Glomerular endothelial cell (primary cell): ENCODE data around the gene RNF8. TPM values are rescaled to one million over a fixed set of nuclear protein-coding genes. Genes with fewer than 3 reads are reported as not detected.
"Not testable (repeated sequence)": the region's sequence is repeated elsewhere in the genome, so short reads cannot be mapped to it uniquely, and the experiment has no call there.

Source experiments
- DNase-seq: peaks from one replicate; pipeline ENCODE4 v3.0.0-alpha.2; 2011; ENCODE audit warnings: low read depth, low spot score; ENCODE audit errors: extremely low read depth
- total RNA-seq: library from RNA; depleted of rRNA; stranded (reverse); fragments of >200 nt; gene quantifications from 2 replicates; pipeline ENCODE4 v1.2.3, GENCODE V29; 2015

RNF8 gene
- total RNA-seq, 1 donor from 2014 or later: 20.2 TPM

DNA sequence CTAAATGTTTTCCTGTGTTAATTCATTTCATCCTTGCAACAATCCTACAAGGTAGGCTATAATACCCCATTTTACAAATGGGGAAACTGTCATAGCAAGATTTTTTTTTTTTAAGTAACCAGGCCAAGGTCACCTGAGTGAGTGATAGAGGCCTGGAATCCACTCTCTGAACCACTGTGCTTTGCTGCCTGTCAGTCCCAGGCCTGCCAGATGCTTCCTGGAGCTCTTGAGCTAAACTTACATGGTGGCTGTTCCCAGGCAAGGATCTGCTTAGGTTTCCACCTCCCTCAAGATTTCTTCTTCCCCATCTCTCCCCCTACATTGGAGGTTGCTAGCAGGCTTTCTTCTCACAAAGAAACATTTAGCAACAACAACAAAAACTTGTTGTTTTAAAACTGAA lies 32.7 kb upstream of the RNF8 start:
- DNase-seq: no peak

DNA sequence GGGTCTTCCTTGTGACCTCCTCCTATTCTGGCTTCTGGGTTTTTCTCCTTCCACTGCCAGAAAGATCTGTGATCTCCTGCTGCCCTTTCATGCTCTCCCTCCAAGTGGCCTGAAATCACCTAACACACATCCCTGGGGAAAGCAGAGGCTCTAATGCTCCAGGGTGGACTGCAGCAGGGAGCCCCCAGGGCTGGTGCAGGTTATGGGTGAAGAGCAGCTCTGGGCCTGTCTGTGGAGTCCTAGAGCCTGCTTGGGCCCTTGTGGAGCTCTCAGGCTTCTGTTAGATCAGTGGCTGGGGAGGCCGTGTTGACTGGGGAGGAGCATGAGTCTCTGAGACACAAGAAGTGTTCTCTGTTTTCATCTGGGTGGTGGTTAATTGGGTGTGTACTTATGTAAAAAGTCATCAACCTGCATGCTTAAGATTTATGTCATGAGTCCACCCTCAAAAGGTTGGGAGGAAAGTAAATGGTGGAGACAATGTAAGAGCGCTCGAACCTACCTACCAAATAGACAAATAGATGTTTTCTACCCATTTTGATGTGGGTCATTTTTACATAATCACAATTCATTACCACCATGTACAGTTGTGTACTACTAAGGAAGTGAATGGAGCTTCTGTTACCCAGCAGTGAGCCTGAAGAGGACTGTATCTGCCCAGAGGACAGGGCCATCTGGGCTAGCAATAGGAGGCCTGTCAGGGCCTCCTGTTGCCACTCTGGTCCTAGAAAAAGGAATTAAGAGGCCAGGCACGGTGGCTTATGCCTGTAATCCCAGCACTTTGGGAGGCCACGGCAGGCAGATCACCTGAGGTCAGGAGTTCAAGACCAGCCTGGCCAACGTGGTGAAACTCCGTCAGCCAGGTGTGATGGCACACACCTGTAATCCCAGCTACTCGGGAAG lies 32.0 kb upstream of the RNF8 start:
- DNase-seq: no peak

DNA sequence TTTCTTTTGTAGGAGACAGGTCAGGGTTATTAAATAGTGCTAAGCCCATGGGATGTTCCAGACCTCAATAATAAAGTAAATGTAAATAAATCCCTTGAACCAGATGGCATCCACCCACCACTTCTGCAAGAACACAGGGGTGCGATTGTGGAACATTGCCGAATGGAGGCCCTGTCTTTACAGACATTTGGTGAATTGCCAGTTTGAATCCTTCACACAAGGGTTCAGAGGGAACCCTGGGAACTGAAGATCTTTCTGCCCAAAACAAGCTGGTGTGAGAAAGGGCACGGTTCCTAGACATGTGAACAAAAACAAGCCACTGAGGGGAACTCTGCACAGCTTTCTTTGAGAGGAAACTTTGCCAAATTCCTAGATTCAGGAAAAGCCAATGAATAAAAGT lies 30.2 kb upstream of the RNF8 start:
- DNase-seq: no peak

DNA sequence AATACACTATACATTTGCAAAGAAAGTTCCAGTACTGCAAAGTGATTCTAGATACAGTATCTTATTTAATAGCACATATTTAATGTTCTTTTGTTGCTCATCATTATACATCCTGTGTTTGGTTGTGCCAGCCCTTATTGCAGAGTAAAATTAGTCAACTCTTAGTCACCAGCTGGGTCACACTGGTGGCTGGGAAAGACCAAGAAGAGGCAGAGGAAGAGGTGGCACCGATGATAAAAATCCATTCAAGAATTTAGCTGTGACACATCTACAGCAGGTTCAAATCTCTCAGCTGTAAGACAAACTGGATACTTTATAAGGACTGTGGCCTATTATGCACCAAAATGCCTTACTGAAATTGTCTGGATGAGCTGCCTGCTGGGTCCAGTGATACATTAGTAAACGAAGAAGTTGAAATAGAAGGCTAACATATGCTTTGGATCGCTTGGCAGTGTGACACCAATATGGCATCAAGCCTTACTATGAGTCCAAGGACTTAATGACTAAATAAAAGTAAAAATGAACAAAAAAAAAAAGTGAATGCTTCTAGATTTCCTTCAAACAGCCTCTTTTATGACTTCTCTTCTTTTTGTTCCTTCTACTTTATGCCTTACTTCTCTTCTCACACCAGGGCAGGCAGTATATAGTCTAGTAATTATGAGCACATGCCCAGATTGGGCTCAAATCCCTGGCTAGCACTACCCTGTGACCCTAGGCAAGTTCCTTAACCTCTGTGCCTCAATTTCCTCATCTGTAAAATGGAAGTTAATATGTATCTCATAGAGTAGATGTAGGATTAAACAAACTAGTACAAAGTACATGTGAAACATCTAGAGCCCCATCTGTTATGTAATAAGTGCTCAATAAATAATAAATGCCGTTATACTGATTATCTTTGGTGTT lies 29.4 kb upstream of the RNF8 start:
- DNase-seq: no peak

DNA sequence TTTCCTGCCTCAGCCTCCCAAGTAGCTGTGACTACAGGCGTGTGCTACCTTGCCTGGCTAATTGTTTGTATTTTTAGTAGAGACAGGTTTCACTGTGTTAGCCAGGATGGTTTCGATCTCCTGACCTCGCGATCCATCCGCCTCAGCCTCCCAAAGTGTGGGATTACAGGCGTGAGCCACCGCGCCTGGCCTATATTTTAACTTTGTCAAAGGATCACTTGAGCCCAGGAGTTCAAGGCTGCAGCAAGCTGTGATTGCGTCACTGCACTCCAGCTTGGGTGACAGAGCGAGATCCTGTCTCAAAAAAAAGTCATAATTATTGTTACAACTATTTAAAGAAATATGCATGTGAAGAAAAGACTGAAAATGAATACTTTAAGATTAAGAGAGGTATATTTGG lies 23.4 kb upstream of the RNF8 start:
- DNase-seq: not testable (repeated sequence)

DNA sequence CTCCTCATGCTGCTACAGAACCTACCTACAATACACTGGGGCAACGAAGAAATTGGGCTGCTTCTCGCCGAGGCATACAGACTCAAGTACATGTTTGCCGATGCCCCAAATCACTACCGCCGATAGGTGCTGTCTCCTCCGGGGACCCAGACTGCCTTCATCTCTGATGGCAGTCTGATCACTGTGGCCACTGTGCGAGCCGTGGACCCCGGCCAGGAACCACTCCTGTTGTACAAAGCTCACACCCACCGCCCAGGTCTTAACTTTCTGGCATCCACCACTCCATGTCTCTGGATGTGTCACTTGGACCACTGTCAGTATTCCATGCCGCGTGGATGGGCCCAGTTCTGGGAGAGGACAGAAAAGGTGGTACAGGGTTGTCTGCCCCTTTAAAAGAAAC lies 22.7 kb upstream of the RNF8 start:
- DNase-seq: no peak

DNA sequence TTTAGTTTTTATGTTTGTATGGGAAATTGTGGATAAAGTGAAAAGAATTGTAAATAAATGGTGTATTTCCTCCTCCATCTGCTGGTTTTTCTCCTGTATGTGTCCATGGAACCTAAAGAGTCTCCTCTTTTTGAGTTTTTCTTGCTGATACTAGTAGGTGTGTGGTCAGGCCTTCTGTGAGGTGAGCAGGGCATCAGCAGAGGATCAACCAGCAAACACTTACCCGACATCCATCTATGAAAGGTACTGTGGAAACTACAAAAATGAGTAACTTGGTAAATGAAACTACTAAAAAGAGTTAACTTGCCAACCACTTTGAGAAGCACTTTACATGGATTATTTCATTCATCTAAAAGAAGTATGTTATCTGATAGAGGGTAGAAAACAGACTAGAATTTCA lies 20.9 kb upstream of the RNF8 start:
- DNase-seq: no peak

DNA sequence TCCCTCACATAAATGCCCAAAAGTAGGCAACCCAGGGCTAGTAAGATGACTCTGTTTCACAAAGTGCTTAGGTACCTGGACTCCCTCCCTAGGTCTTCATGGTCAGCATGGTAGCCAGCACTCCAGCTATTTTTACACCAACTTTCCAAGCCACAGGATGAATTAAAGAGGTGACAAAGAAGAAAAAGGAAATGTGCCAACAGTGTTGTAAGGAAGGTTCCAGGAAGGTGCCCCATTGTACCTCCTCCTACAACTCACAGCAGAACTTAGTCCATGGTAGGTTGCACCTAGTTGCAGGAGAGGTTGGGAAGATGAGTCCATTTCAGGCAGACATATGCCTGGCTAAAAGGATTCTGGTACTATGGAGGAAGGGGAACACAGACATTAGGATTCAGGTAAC lies 19.7 kb upstream of the RNF8 start:
- DNase-seq: no peak

DNA sequence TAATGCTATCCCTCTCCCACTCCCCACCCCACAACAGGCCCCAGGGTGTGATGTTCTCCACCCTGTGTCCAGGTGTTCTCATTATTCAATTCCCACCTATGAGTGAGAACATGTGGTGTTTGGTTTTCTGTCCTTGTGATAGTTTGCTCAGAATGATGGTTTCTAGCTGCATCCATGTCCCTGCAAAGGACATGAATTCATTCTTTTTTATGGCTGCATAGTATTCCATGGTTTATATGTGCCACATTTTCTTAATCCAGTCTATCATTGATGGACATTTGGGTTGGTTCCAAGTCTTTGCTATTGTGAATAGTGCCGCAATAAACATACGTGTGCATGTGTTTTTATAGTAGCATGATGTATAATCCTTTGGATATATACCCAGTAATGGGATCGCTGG lies 15.5 kb upstream of the RNF8 start:
- not testable (repeated sequence) for DNase-seq

DNA sequence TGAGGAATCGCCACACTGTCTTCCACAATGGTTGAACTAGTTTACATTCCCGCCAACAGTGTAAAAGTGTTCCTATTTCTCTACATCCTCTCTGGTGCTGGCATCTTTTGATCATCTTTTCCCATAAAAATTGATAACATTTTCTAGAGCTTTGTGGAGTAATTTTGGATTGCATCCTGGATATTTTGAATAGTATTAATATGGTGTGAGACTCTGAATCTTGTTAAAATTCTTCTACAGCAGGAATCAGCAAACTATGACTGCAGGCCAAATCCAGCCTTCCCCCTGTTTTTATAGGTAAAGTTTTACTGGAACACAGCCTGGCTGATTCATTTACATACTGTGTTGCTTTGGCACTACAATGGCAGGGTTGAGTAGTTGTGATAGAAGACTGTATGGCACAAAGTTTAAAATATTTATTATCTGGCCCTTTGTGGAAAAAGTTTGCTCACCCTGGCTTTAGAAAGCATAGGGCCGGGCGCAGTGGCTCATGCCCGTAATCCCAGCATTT lies 15.0 kb upstream of the RNF8 start:
- DNase-seq: no peak

DNA sequence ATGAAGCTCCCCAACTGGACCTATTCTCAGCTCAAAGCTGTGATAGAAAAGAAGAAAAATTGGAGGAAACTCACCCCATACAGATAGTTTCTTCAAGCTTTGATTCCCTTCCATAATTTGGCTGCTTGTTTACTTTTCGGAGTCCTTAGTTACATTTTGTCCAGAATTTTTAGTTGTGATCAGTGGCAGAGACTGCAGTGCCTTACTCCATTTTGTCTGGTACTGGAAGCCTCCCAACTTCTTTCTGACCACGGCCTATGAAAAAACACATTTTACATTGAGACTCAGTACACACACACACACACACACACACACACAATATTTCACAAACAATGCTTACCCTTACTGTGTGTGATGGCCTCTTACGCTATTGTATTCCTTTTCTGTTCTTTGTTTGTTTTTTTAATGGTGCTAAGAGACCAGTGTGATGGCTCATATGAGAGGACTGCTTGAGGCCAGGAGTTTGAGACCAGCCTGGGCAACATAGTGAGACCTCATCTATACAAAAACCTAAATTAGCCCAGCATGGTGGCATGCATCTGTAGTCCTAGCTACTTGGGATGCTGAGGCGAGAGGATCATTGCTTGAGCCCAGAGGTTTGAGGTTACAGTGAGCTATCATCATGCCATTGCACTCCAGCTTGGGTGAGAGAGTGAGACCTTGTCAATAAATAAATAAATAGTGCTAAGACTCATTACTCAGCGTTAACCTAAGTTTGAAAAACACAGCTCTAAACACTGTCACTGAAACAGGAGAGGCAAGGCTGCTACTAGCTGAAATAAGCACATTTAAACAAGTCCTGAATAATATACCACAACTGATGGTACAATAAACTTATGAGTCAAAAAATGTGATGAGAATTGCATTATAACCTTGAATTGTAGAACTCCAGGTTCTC lies 13.8 kb upstream of the RNF8 start:
- DNase-seq: no peak

DNA sequence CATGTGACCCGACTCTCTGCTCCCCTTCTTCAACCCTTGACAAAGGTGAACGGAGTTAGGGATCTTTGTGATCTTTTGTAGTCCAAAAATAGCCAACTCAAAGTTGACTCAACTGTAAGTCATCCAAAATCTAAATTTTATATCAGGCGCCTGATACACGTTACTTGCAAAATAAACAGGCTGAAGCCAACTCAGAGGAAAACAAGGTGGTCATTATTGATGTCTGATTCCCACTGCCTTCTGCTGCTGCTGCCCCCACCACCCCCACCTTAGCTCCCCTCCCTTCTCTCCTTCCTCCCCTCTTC lies 13.2 kb upstream of the RNF8 start:
- no peak for DNase-seq

DNA sequence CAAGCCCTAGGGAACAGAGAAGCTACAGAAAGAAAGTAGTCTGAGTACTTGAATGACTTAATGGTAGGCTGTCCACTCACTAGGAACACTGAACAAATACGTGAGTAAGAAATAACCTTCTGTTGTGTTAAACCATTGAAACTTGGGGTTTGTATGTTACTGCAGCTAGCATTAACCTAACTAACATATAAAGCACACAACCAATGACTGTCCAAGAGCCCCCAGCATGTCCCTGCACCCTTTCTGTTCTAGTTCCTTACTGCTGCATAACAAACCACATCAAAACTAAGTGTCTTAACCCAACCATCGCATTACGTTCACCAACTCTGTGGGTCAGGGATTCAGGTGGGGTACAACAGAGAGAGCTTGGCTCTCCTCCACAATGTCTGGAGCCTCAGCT lies 10.5 kb upstream of the RNF8 start:
- DNase-seq: no peak

DNA sequence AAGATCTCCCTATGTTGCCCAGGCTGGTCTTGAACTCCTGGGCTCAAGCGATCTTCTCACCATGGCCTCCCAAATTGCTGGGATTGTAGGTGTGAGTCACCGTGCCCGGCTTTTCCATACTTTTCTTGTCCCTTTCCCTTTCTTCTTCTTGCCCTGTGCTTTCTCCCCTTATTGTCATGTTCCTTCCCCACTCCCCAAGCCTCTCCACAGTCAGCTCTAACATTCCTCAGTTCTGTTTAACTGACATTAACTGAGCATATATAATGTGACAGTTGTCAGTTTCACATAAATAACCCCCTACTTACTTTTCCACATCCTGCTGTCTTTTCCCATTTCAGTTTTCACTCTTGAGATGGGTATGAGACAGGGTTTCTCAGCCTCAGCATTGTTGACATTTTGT lies 9.5 kb upstream of the RNF8 start:
- DNase-seq: no peak

DNA sequence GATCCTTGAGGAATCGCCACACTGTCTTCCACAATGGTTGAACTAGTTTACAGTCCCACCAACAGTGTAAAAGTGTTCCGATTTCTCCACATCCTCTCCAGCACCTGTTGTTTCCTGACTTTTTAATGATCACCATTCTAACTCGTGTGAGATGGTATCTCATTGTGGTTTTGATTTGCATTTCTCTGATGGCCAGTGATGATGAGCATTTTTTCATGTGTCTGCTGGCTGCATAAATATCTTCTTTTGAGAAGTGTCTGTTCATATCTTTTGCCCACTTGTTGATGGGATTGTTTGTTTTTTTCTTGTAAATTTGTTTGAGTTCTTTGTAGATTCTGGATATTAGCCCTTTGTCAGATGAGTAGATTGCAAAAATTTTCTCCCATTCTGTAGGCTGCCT lies 8.0 kb upstream of the RNF8 start:
- DNase-seq: not testable (repeated sequence)

DNA sequence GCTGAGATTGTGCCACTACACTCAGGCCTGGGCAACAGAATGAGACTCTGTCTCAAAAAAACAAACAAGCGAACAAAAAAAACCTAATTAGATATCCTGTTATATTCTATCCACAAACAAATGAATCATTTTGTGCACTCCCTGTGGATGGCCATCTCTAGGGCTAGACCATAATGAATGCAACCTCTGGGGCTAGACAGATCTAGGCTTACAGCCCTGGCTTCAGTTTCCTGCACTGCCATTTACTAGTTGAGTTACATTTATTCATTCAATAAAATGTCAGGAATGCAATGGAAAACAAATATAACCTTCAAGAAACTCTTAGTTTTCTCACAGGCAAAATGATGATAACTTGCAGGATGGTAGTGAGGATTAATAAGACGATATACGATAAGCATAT lies 6.6 kb upstream of the RNF8 start:
- DNase-seq: no peak

DNA sequence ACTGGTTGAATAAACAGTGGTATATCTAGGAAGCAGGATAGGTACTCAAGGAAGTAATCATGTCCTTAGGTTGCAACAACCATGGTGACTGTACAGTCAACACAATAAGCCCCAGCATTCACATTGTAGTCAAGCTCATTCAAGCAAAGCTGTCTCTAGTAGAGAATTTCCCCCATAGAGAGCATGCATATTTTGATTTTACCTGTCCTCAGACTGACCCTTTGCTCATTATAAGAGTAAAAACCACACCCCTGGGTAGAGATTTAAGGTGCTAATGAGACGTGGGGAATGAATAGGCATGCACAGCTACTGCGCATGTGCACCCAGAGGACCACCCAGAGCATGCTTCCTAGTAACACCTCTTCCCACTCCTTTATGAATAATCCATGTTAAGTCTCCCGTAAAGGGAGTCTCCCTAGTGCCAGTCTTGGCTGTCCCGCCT lies 6.1 kb upstream of the RNF8 start:
- DNase-seq: no peak

DNA sequence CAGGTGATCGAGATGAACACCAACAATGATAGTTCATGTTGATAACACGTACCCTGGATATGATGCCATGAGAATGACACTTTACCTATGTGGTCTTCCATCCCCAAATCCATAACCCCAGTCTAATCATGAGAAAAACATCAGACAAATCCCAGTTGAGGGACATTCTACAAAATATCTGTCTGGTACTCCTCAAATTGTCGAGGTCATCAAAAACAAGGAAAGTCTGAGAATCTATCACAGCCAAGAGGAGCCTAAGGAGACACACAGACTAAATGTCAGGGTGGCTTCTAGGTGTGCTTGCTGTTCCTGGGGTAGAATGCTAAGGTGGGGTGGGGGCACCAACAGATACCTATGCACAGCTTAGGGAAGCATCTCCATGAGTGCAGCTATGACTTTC lies 2.8 kb upstream of the RNF8 start:
- DNase-seq: no peak

DNA sequence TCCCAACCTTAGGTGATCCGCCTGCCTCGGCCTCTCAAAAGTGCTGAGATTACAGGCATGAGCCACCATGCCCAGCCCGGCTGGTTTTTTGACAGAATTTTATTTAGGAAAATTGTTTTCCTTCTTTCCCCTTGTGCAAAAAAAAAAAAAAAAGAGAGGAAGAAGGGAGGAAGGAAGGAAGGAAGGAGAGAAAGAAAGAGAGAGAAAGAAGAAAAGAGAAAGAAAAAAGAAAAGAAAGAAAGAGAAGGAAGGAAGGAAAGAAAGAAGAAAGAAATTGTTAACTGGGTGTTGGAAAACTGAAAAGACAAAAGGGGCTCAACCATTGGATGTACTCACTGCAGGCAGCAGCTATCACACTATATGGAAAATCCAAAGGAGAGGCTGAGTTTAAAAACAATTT lies 1.4 kb upstream of the RNF8 start:
- no peak for DNase-seq

DNA sequence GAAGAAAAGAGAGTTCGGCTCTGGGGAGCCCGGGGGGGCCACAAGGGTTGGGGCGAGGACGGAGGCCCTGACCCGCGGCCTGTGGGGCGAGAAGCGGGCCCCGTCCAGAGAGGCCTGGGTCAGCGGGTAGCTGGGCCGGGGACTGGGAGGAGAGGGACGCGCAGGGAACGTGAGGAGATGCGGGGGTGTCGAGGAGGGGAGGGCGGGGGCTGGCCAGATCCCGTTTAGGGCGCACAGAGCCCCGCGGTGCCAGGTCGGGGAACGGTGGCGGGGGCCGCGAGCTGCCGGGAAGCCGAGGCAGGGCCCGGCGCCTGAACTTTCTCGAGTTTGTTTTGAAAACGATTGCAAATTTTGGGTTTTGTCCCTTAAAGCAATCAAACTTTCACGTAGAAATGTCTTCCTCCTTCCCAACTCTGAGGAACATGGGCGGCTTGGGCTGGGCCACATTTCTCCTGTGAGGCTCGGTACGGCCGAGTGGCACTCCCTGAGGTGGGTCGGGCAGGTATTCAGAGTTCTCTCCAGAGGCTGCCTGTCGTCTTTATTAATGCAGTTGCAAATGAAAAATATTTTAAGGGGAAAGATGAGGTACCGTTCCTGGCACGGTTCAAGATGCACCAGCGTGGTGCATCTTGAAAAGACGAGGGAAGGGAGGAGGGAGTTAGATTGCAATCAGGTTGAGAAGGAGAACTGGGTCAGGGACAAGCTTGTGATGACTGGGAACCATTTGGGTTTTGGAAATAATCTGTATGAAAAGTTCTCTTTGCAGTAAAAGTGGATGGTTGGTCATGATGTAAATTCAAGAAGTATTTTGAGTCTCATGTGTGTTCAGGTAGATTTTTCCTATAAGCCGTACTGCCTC lies 972 bp downstream of the RNF8 start:
- no peak for DNase-seq
